HG02884 (cell line): ENCODE results near the gene NUP188.

Source experiments
- ATAC-seq: cut with Tn5 transposase; IDR thresholded peaks from one replicate; pipeline ENCODE4 v1.9.1; 2021; ENCODE audit warnings: mild to moderate bottlenecking, moderate library complexity; ENCODE audit not compliant: unreplicated experiment

Gene NUP188, protein sequence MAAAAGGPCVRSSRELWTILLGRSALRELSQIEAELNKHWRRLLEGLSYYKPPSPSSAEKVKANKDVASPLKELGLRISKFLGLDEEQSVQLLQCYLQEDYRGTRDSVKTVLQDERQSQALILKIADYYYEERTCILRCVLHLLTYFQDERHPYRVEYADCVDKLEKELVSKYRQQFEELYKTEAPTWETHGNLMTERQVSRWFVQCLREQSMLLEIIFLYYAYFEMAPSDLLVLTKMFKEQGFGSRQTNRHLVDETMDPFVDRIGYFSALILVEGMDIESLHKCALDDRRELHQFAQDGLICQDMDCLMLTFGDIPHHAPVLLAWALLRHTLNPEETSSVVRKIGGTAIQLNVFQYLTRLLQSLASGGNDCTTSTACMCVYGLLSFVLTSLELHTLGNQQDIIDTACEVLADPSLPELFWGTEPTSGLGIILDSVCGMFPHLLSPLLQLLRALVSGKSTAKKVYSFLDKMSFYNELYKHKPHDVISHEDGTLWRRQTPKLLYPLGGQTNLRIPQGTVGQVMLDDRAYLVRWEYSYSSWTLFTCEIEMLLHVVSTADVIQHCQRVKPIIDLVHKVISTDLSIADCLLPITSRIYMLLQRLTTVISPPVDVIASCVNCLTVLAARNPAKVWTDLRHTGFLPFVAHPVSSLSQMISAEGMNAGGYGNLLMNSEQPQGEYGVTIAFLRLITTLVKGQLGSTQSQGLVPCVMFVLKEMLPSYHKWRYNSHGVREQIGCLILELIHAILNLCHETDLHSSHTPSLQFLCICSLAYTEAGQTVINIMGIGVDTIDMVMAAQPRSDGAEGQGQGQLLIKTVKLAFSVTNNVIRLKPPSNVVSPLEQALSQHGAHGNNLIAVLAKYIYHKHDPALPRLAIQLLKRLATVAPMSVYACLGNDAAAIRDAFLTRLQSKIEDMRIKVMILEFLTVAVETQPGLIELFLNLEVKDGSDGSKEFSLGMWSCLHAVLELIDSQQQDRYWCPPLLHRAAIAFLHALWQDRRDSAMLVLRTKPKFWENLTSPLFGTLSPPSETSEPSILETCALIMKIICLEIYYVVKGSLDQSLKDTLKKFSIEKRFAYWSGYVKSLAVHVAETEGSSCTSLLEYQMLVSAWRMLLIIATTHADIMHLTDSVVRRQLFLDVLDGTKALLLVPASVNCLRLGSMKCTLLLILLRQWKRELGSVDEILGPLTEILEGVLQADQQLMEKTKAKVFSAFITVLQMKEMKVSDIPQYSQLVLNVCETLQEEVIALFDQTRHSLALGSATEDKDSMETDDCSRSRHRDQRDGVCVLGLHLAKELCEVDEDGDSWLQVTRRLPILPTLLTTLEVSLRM (N-terminal part only)

DNA sequence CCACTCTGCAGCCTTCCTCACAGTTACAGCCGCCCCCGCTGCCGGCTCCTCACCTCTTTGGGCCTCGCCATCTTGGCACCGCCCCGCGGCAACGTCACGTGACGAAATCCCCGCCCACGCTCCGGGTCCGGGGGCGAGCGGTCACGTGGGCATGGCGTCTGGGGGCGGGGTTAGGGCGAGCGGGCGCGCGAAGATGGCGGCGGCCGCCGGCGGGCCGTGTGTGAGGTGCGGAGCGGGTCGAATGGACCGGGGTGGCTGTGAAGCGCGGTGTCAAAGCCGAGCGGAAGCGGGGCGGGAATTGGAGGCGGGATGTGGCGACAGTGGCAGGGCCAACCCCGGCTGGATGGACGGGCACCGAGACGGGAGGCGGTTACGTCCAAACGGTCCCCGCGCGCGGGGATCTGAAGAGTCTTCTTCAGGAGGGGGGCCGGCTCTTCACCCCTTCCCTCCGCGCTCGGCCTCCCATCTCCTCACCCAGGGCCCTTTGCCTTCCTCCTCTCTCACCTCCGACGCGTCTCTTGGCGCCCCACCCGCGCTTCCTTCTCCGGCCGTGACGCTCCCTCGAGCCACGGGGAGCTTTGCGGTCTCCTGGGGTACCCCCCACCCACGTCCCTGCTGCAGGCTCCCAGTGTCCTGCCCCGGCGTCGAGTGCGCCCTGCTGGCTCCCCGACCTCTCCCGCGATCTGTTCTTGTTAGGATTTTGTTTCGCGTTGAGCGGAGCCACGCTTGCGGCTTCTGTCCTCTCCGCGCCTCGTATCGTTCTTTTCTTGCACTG lies at the start of gene NUP188, which contains the start of gene DOLK:
TSS of gene NUP188 (plus strand) at position 173 of the 775 bp plus-strand sequence. CDS start at position 194, 21 bp downstream.
TSS of gene DOLK (minus strand) at position 77 of the 775 bp plus-strand sequence. CDS start 300 bp downstream, outside the sequence.
- peak; percentile 67 for ATAC-seq

DNA sequence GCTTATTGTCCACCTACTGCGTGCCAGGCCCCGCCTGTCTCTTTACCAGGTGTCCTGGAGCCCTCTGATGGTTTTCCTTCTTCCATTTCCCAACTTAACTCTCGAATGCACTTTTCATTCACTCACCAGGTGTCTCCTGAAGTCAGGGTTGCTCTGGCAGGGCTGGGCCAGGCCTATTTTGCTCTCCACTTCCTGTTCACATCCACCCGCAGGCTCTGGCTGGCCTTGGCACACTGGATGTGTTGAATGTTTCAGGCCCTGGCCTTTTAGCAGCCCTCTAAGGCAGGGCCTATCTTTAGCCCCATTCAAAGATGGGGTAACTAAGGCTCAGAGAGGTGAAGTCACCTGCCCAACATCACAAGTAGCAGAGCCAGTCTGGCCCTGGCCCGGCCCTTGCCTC lies 49.1 kb upstream of the NUP188 start:
- no peak for ATAC-seq

DNA sequence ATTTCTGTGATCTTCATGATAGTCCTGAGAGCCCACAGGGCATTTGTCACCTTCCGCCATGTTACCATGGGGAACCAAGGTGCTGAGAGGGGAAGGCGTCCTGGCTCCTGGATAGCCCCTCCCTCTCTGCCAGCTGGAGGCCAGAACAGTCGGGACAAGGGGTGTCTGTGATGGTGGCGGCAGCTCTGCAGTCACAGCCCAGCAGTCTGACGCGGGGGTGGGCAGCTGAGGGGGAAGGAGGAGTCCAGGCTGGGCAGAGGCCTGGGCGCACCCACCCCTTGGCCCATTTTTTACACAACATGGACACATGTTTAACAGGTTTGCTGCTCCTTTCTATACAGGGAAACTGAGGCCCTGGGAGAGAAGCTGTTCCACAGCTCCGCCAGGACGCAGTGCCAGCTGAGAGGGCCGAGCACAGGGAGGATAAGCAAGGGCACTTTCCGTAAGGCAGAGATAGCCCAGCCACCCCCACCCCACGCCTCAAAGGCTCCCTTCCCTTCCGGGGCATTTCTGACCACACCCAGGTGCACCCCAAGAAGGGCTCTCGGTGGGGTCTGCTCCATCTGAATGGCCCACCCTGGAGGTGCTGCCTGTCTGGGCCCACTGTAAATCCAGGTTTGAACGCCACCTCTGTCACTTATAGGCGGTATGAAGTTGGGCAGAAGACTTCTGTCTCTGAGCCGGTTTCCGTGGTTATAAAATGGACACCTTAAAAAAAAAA lies 48.5 kb upstream of the NUP188 start:
- ATAC-seq: no peak

DNA sequence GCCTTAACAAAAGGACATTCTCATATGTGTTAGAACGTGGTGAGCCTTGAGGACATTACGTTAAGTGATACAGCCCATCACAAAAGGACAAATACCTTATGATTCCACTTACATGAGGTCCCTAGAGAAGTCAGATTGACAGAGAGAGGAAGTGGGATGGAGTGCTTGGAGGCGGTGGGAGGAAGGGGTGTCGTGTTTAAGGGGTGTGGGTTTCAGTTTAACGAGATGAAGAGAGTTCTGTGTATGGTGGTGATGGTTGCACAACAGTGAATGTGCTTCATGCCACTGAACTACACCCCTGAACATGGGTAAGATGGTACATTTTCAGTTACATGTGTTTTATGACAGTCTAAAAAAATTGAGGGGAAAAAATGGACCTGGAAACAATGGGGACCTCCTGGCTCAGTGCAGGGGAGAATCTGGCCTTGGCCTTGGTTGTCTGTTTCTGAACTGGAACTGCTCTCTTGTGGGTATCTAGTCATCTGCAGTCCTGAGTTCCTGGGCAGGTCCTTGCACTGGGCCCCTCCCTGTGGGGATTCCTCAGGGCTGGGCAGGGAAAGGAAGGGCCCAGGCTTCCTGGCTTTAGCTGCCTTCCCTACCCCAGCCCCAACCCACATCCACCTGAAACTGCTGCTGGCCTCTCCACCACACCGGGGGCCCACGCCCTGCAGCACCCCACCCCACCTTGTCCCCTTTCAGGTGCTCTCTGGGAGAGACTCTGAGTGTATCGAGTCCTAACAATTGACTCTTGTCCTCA lies 47.8 kb upstream of the NUP188 start:
- ATAC-seq: no peak

DNA sequence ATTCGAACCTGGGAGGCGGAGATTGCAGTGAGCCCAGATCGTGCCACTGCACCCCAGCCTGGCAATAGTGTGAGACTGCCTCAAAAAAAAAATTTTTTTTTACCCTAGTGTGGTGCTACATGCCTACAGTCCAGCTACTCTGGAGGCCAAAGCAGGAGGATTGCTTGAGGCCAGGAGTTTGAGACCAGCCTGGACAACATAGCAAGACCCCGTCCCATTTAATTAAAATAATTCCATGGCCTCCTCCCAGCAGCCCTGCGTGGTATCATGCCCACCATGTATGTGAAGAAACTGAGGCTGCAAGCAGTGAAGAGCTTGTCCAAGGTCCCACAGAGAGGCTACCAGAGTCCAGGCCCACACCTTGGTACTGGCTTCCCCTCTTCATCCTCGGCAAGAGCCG lies 46.1 kb upstream of the NUP188 start:
- no peak for ATAC-seq

DNA sequence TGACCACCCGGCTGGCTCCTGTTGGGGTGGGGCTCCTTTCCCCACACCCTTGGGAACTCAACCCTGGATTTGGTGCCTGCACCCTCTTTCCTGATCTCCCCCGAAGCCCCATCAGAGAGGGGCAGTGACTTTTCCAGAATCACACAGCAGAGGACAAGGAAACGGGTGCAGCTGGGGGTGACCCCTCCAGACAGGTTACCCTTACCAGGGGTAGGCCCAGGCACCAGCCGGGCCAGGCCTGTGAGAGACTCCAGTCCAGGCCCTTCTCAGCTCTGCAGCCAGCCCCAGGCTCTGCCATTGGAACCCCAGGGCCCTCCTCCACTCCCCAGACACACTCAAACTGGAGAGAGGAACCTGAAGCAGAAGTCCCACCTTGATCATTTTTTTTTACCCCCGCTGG lies 45.7 kb upstream of the NUP188 start:
- ATAC-seq: no peak

DNA sequence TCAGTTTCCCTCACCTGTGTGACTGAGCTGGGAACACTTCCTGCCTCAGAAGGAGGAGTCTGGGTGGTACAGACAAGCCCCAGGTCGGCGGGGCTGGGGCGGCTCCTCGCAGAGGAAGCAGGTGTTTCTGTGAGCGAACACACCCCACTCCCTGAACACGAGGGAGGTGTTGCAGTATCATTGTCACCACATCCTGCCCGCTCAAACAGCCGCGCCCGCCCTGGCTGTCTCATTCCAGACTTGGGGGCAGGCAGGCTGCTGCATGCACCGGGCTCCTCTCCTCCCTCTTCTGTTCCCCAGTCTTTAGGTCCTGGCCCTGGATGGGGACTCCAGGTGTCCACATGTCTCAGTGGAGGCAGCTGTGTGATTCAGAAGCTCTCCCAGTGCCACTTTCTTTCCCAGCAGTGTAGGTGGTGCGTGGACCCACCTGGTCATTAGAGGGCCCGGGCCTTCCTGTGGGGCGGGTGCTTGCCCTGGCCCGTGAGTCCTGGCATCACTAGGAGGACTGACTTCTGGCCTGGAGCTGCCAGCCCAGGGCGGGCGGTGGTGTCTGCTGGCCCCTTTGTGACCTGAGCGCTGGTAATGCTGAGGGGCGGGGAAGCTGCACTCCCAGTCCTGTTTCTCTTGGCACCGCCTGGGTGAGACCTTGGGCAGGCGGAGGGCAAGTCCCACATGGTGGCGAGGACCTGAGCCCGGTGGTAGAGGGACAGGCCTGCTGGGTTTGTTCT lies 45.0 kb upstream of the NUP188 start:
- ATAC-seq: peak; percentile 69

DNA sequence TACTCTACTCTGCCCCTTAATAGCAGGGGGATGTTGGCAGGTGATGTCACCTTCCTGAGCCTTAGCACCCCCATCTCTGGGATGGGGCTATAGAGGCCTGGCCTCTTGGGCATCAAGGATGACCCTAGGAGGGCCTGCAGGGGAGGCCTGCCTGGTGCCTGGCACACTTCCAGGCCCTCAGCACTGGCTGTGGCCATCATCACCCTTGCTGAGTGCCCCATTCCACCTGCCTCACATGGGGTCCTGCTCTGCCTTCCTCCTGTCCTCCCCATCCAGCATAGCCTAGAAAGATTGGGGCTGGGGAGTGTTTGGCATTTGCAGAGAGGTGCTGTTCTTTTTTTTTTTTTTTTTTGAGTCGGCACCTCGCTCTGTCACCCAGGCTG lies 44.4 kb upstream of the NUP188 start:
- no peak for ATAC-seq

DNA sequence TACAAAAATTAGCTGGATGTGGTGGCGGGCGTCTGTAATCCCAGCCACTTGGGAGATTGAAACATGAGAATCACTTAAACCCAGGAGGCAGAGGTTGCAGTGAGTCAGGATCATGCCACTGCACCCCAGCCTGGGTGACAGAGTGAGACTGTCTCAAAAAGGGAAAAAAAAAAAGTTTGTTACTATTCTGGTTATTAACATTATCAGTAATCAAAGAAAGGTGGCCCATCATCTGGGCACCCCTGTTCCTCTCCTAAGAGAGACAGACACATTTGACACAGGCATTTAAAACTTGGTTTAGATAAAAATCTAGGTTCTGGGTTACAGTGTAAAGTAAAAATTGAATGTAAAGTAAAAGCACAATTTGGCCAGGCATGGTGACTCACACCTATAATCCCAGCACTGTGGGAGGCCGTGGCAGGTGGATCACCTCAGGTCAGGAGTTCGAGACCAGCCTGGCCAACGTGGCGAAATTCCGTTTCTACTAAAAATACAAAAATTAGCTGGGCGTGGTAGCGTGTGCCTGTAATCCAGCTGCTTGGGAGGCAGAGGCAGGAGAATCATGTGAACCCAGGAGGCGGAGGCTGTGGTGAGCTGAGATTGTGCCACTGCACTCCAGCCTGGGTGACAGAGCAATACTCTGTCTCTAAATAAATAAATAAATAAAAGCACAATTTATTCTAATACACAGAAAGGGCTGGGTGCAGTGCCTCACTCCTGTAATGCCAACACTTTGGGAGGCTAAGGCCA lies 43.5 kb upstream of the NUP188 start:
- no peak for ATAC-seq

DNA sequence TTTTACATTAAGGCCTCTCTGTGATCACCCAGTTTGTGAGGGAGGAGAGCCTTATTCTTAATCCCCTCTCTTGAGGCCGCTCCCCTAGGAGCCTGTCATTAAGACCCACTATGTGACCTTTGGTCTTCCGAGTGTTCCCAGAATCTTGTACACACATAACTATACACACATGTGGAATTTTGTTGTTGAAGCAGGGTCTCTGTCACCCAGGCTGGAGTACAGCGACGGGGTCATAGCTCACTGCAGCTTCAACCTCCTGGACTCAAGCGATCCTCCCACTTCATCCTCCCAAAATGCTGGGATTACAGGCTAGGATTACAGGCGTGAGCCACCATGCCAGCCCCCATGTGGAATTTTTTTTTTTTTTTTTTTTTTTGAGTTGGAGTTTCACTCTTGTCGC lies 41.5 kb upstream of the NUP188 start:
- ATAC-seq: no peak

DNA sequence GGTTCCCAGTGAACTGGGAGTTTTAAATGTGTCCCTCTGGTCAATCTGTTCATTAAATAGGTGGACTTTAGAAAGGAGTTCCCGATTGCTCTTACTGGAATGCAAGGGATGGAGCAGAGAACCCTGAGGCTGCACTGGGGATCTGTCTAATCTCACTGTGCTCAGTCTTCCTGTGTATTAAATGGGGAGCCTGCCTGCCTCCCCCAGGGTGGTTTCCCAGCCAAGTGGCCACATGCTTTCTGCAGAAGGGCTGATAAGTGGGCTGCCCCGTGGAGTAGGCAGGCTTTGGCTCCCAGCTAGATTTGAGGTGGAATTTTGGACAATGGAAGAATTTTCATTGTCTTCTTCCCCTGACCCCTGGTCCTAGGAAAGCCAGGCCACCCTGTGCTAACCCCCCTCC lies 40.8 kb upstream of the NUP188 start:
- ATAC-seq: no peak

DNA sequence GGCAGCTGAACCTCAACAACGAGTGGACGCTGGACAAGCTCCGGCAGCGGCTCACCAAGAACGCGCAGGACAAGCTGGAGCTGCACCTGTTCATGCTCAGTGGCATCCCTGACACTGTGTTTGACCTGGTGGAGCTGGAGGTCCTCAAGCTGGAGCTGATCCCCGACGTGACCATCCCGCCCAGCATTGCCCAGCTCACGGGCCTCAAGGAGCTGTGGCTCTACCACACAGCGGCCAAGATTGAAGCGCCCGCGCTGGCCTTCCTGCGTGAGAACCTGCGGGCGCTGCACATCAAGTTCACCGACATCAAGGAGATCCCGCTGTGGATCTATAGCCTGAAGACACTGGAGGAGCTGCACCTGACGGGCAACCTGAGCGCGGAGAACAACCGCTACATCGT lies 39.1 kb upstream of the NUP188 start:
- ATAC-seq: no peak

DNA sequence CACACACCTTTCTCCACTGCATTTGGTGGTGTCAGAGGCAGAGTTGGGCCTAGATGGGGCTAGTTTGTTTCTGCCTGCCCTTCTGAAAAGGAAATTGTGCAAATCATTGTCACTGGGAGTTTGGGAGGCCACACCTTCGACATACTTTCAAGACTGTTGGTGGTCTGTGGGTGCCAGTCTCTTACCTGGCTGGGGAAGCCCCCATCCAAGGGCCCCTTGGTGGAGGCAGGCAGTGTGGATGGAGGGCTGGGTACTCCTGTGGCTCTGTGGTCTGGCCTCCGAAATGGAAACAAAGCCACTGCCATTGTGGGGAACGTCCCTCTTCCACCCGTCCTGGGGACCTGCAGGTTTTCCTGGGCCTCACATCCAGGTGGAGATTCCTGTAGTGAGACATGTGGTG lies 37.6 kb upstream of the NUP188 start:
- ATAC-seq: no peak

DNA sequence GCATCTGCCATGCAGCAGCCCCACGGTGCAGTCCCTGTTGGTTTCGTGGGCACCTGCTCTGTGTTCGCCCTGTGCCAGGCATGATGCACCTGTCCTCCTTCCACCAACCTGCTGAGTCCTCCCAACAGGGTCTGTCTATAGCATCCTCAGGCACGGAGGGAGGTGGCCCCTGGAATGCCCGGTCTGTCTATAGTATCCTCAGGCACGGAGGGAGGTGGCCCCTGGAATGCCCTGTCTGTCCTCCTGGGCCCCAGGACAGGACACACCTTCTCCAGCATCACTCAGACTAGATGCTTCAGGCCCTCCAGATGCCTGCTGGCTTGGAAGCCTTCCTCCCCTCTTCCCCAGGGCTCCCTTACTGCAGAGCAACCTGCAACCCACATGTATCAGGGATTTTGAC lies 36.6 kb upstream of the NUP188 start:
- ATAC-seq: no peak

DNA sequence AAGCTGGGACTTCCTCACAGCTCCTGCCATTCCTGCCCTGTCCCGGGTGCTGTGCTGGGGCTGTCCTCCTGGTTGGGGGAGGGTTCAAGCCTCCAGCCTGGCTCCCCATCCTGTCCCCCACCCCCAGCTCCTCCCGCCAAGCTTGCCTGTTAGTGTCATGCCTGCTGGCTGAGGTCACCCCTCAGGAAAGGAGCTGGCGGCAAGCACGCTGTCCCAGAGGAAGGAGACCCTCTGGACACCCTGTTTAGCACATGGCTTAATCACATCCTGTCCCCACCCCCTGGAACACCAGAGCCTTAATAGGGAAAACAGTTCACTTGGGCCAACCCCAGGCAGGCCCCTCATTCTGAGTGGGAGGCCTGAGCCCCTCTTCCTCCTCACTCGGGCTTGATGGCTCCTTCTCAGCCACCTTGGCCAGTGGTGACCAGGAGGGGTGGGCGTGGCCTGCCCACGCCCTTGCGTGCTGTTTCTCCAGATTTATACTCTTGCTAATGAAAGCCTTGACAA lies 35.9 kb upstream of the NUP188 start:
- no peak for ATAC-seq

DNA sequence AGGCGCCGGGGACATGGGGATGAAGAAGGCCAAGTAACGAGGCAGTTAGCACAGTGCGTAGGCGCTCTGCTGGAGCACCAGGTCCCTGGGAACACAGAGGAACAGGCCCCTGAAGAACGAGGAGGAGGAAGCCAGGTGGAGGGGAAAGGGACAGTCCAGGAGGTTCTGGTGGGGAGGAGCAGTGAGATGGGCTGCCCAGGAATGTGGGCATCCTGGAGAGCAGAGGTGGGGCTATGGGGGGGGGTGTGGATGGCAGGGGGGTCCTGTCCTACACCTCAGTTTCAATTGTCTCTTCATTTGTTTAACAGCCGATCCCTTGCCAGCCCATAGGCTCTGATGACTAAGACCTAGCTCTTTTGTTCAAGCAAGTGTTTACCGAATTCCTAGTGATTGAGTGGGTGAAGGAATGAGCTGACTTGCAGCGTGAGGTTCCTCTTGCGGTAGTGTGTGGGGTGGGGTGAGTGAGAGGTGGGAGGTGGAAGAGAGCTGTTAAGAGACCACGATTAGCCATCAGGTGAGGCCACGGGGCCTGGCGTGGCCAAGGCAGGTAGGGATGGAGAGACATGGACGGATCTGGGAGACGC lies 35.1 kb upstream of the NUP188 start:
- no peak for ATAC-seq
